ENCODE data around the gene MRPL51. TPM values are rescaled to one million over a fixed set of nuclear protein-coding genes. Genes with fewer than 3 reads are reported as not detected.
A peak's percentile ranks its signal among the peaks of the same experiment; 100 is the strongest.

MRPL51 gene
- total RNA-seq, 2 experiments from 2014 or later: 152 to 338 TPM

DNA sequence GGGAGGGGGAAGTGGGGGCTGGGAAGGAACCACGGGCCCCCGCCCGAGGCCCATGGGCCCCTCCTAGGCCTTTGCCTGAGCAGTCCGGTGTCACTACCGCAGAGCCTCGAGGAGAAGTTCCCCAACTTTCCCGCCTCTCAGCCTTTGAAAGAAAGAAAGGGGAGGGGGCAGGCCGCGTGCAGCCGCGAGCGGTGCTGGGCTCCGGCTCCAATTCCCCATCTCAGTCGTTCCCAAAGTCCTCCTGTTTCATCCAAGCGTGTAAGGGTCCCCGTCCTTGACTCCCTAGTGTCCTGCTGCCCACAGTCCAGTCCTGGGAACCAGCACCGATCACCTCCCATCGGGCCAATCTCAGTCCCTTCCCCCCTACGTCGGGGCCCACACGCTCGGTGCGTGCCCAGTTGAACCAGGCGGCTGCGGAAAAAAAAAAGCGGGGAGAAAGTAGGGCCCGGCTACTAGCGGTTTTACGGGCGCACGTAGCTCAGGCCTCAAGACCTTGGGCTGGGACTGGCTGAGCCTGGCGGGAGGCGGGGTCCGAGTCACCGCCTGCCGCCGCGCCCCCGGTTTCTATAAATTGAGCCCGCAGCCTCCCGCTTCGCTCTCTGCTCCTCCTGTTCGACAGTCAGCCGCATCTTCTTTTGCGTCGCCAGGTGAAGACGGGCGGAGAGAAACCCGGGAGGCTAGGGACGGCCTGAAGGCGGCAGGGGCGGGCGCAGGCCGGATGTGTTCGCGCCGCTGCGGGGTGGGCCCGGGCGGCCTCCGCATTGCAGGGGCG lies 41.0 kb upstream of the MRPL51 start, which contains the start of gene GAPDH:
GAPDH (plus strand) TSS at position 595 of the 772 bp plus-strand sequence. CDS start 316 bp downstream, outside the sequence.
- peaks cover 43% of the 10 kb centered on the region for H3K79me2 ChIP-seq (ENCODE audit: insufficient read depth, low read depth, low read length)
- no peaks in the 10 kb centered on the region for H3K9me2 ChIP-seq (ENCODE audit: insufficient read depth, low read length)
- peak within 1 kb of the TSS; percentile 95 for H3K27ac ChIP-seq (ENCODE audit: low read depth, low read length, poor library complexity, severe bottlenecking)
- TF ChIP-seq, protein P1, sequence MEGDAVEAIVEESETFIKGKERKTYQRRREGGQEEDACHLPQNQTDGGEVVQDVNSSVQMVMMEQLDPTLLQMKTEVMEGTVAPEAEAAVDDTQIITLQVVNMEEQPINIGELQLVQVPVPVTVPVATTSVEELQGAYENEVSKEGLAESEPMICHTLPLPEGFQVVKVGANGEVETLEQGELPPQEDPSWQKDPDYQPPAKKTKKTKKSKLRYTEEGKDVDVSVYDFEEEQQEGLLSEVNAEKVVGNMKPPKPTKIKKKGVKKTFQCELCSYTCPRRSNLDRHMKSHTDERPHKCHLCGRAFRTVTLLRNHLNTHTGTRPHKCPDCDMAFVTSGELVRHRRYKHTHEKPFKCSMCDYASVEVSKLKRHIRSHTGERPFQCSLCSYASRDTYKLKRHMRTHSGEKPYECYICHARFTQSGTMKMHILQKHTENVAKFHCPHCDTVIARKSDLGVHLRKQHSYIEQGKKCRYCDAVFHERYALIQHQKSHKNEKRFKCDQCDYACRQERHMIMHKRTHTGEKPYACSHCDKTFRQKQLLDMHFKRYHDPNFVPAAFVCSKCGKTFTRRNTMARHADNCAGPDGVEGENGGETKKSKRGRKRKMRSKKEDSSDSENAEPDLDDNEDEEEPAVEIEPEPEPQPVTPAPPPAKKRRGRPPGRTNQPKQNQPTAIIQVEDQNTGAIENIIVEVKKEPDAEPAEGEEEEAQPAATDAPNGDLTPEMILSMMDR (conservative IDR thresholded peaks at IDR 0.05; ENCODE audit: low read length): no peak
- TF ChIP-seq EZH2phosphoT487 (IDR thresholded peaks at IDR 0.05; ENCODE audit: borderline replicate concordance, low read depth, low read length): no peak
- ChIA-PET POLR2A (interaction anchor here (0.5 to 2.9 kb wide), 24 partner anchors 8 to 325 kb away, joined by 3 to 14 read pairs (median 4); partner anchors contain the start of genes USP5 and VAMP1), CTCF (ENCODE audit: unreplicated experiment) (no interaction called here)
- peak within 1 kb of the TSS; percentile 93 for H3K4me2 ChIP-seq (ENCODE audit: low read length)
- H3K4me3 ChIP-seq (ENCODE audit: low read depth, low read length, poor library complexity, severe bottlenecking): peak within 1 kb of the TSS; percentile 93
- H4K20me1 ChIP-seq (ENCODE audit: insufficient read depth, low read length): peaks cover 11% of the 10 kb centered on the region; the same call in 1 of the 2 replicates
- DNase-seq (ENCODE audit: low spot score): peak; percentile 99
- peaks cover 47% of the 10 kb centered on the region for H3K4me1 ChIP-seq (ENCODE audit: insufficient read depth, low read length, poor library complexity, severe bottlenecking)
- BruUV-seq (replicated peaks): no TSS peak
- H2AFZ ChIP-seq (ENCODE audit: low read length): peak within 1 kb of the TSS; percentile 64; the same call in 1 of the 2 replicates
- intact Hi-C loops (cut with micrococcal nuclease; ENCODE audit: unreplicated experiment): loop anchor here (1.0 to 5.0 kb wide), 4 partner anchors 40 to 197 kb away; partner anchors contain the start of genes NCAPD2 and VAMP1
- H3K9me3 ChIP-seq (ENCODE audit: low read length): no peaks in the 10 kb centered on the region
- peaks cover 82% of the 10 kb centered on the region for H3K36me3 ChIP-seq (ENCODE audit: insufficient read depth, low read length)

DNA sequence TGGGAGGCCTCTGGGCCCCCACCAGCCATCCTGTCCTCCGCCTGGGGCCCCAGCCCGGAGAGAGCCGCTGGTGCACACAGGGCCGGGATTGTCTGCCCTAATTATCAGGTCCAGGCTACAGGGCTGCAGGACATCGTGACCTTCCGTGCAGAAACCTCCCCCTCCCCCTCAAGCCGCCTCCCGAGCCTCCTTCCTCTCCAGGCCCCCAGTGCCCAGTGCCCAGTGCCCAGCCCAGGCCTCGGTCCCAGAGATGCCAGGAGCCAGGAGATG lies 40.5 kb upstream of the MRPL51 start:
- DNase-seq (ENCODE audit: low spot score): no peak
- TF ChIP-seq, protein P1 (conservative IDR thresholded peaks at IDR 0.05; ENCODE audit: low read length): no peak
- no peak for TF ChIP-seq EZH2phosphoT487 (IDR thresholded peaks at IDR 0.05; ENCODE audit: borderline replicate concordance, low read depth, low read length)
- Histone ChIP-seq H3K27ac (ENCODE audit: low read depth, low read length, poor library complexity, severe bottlenecking) (peak overlapping the region; percentile 95), H3K9me2 (ENCODE audit: insufficient read depth, low read length) (no peaks in the 10 kb centered on the region), H4K20me1 (ENCODE audit: insufficient read depth, low read length) (peaks cover 11% of the 10 kb centered on the region; the same call in 1 of the 2 replicates), H3K36me3 (ENCODE audit: insufficient read depth, low read length) (peaks cover 82% of the 10 kb centered on the region), H3K9me3 (ENCODE audit: low read length) (no peaks in the 10 kb centered on the region), H3K4me3 (ENCODE audit: low read depth, low read length, poor library complexity, severe bottlenecking) (peak overlapping the region; percentile 93), H3K79me2 (ENCODE audit: insufficient read depth, low read depth, low read length) (peaks cover 43% of the 10 kb centered on the region), H3K4me1 (ENCODE audit: insufficient read depth, low read length, poor library complexity, severe bottlenecking) (peaks cover 41% of the 10 kb centered on the region), H3K4me2 (ENCODE audit: low read length) (peak overlapping the region; percentile 91), H2AFZ (ENCODE audit: low read length) (peak overlapping the region; percentile 64; the same call in 1 of the 2 replicates)
- ChIA-PET POLR2A (interaction anchor here (0.6 to 2.9 kb wide), 19 partner anchors 10 to 324 kb away, joined by 3 to 14 read pairs (median 4); partner anchors contain the start of gene USP5), CTCF (ENCODE audit: unreplicated experiment) (no interaction called here)
- no TSS peak for BruUV-seq (replicated peaks)
- intact Hi-C loops (cut with micrococcal nuclease; ENCODE audit: unreplicated experiment): loop anchor here (1.0 to 5.0 kb wide), 2 partner anchors 110 to 196 kb away; no protein-coding TSS in a partner anchor

Data from OCI-LY7 (cell line).